Large intestine (tissue), 3 donors: ENCODE measurements around the gene TACC2. TPM values are rescaled to one million over a fixed set of nuclear protein-coding genes. Genes with fewer than 3 reads are reported as not detected.
"Not testable (repeated sequence)": the region's sequence is repeated elsewhere in the genome, so short reads cannot be mapped to it uniquely, and the experiment has no call there.

ENCODE experiments used
- DNase-seq, 2 donors: peaks; one replicate each; pipeline versions ENCODE4 v3.0.0 to v3.0.0-alpha.2; 2013
- H3K27ac ChIP-seq: one replicate; pipeline ENCODE4 v1.5.1; 2013; ENCODE audit warnings: low read length
- H3K27me3 ChIP-seq: 2 replicates; pipeline ENCODE4 v1.6.1; 2013; ENCODE audit warnings: low read length; ENCODE audit not compliant: control insufficient read depth, insufficient read depth
- H3K36me3 ChIP-seq: 2 replicates; pipeline ENCODE4 v1.6.1; 2013; ENCODE audit warnings: low read length; ENCODE audit not compliant: control insufficient read depth, insufficient read depth
- H3K4me1 ChIP-seq: one replicate; pipeline ENCODE4 v1.6.1; 2013; ENCODE audit warnings: low read length; ENCODE audit not compliant: control insufficient read depth, insufficient read depth
- H3K4me3 ChIP-seq: one replicate; pipeline ENCODE4 v1.5.1; 2013; ENCODE audit warnings: low read length
- H3K9me3 ChIP-seq: one replicate; pipeline ENCODE4 v1.6.1; 2013; ENCODE audit warnings: mild to moderate bottlenecking, low read depth, low read length, moderate library complexity; ENCODE audit not compliant: control insufficient read depth
- WGBS: methylation state at CpG from one replicate; pipeline ENCODE4 v1.1.5; 2013; ENCODE audit warnings: low lambda C conversion rate; ENCODE audit not compliant: insufficient coverage; 5-methylcytosine and 5-hydroxymethylcytosine counted together
- polyA plus RNA-seq: library from polyadenylated mRNA; unstranded; fragments of 120-200 nt; gene quantifications from one replicate; pipeline ENCODE4 v1.2.1, GENCODE V29; 2013

Gene TACC2
- polyA plus RNA-seq, 1 donor: 85.5 TPM

DNA sequence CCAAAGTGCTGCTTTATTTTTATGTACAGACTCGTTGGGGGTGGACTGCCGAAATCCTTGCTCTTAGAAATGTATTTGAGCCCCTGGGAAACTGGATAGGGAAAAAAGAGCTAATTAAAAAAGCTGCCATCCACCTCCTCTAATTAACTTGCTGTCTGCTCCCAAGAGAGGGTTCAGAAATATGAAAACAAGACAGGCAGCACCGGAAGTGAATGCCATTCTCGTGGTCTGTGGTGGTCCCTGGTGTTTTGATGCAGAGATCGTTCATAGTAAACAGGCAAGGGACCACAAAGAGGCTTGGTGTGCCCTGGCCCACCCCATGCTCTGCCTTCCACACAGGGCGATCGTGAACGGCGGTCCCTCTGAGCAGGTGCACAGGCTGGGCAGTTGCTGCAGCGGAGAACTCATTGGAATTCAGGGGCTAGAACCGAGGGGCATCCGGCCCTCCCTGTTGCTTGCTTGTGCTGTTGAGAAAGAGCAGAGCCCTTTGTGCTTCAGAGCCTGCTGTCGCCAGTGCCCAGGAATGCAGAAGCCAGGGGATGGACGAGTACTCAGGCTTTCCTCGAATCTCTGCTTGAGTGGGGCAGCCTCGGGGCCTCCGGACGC, 203.1 kb downstream of the TACC2 start:
- Histone ChIP-seq H3K27me3 (no peaks in the 10 kb centered on the region), H3K4me3 (no peak overlapping the region), H3K4me1 (no peaks in the 10 kb centered on the region), H3K36me3 (peaks cover 30% of the 10 kb centered on the region), H3K9me3 (no peaks in the 10 kb centered on the region), H3K27ac (no peak overlapping the region)
- DNase-seq: no peak
- WGBS: no CpG with 5 or more reads among the region's 18 CpGs

DNA sequence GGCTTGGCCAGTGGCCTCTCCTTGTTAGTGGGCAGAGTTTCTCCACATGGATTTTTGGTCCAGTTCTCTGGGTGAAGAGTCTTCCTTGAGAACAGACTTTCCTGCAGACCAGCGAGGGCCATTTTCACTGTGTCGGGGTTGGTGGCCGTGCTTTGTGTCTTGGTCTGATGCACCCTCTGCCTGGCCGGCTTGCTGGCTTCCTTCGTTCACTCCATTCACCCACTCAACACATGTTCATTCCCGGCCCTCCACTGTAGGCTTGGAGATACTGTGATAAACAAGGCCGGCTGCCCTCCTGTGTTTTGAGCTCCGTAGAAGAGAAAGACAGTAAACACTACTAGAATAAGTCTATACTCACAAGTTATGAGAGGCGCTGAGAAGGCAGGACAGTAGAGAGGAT, 205.3 kb downstream of the TACC2 start:
- WGBS: no CpG with 5 or more reads among the region's 9 CpGs
- H3K4me3 ChIP-seq: no peak overlapping the region
- H3K27me3 ChIP-seq: no peaks in the 10 kb centered on the region
- H3K36me3 ChIP-seq: peaks cover 46% of the 10 kb centered on the region
- no peak for DNase-seq
- H3K4me1 ChIP-seq: no peaks in the 10 kb centered on the region
- no peak overlapping the region for H3K27ac ChIP-seq
- H3K9me3 ChIP-seq: no peaks in the 10 kb centered on the region

DNA sequence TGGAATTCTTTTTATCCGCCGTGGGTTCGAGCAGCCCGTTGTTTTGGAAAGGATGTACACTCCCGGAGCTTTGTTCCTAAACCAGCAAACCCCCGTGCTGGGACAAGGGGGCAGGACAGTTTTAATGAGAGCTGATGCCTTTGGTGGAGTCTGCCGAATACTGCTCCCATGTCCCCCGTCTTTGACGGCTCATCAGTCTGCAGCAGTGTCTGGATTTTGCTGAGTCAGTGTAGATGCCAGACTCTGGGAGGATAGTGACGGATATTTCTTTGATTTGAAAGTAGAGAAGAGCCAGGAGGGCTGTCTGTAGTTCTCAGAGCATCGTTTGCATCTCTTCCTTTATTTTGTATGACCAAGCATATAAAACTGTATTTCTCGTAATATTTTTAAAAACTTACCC, 207.3 kb downstream of the TACC2 start:
- H3K9me3 ChIP-seq: no peaks in the 10 kb centered on the region
- no peak overlapping the region for H3K27ac ChIP-seq
- H3K4me3 ChIP-seq: no peak overlapping the region
- peaks cover 54% of the 10 kb centered on the region for H3K36me3 ChIP-seq
- 100% methylated on average over 3 of the region's 12 CpGs for WGBS
- DNase-seq: no peak
- H3K4me1 ChIP-seq: no peaks in the 10 kb centered on the region
- no peaks in the 10 kb centered on the region for H3K27me3 ChIP-seq

DNA sequence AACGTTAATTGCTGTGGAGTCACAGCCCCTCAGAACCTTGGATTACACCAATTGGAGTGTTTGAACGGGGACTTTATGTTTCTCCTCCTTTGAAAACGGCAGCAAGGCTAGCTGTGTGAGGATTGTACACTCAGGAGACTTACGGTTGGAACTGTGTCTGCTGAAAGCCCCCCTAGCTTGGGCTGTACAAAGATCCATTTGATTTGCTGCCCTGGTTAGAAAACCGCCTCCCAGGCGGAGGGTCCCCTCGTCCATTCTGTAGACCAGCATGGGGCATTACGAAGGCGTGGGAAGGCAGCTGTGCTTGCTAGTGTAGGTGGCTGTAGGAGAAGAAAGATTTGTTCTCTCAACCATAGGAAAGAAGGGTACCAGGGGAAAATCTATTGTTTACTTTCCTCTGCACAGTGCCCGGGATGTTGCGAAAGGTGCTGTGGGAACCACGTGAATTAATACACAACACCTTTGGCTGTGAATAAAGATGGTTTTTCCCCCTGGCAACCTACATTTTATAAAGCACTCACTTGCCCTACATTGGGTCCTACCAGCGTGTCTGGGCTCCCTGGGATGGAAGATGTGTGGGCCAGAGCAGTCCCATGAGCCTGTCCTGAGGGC, 208.8 kb downstream of the TACC2 start:
- 100% methylated on average over 2 of the region's 13 CpGs for WGBS
- no peaks in the 10 kb centered on the region for H3K9me3 ChIP-seq
- no peak overlapping the region for H3K27ac ChIP-seq
- H3K27me3 ChIP-seq: no peaks in the 10 kb centered on the region
- H3K36me3 ChIP-seq: peaks cover 56% of the 10 kb centered on the region
- H3K4me1 ChIP-seq: no peaks in the 10 kb centered on the region
- no peak for DNase-seq
- H3K4me3 ChIP-seq: no peak overlapping the region

DNA sequence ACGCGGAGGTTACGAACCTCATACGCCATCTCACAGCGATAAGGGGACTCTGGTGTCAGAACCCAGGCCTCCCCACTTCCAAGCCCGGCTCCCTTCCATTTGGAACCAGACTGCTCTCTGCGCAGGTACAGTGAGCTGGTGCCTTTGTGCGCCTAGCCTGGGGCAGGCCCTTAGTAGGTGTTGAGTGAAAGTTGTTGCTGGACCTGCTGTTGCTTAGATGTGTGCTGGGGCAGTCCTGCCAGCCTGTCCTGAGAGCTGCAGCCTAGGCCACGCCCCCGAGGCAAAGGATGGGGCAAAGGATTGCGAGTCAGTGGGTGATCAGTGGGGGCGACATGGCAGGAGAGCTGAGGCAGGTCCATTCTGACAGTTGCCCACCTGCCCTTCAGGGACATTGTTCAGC, 209.7 kb downstream of the TACC2 start:
- no peaks in the 10 kb centered on the region for H3K27me3 ChIP-seq
- DNase-seq: no peak
- no peaks in the 10 kb centered on the region for H3K9me3 ChIP-seq
- H3K36me3 ChIP-seq: peaks cover 56% of the 10 kb centered on the region
- no peak overlapping the region for H3K27ac ChIP-seq
- no peaks in the 10 kb centered on the region for H3K4me1 ChIP-seq
- no peak overlapping the region for H3K4me3 ChIP-seq
- 100% methylated on average over 2 of the region's 12 CpGs for WGBS

DNA sequence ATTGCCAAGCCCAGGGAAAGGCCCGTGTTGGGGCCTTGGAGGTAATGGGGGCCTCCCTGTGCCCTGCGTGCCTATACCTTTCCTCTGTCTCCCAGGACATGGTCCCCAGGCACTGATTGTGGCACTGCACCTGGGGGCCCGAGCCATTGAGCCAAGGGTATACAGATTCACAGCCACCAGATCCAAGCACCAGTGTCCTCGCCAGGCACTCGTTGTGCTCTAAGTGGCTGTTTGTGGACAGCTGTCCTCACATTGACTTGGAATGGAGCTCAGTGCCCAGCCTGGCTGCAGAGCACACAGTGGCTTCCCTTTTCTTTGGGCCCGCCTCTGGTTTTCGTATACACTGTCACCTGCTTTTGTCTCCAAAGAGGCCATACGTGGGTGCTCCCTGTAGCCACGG, 210.1 kb downstream of the TACC2 start:
- no peak overlapping the region for H3K4me3 ChIP-seq
- no peaks in the 10 kb centered on the region for H3K27me3 ChIP-seq
- no peaks in the 10 kb centered on the region for H3K9me3 ChIP-seq
- H3K4me1 ChIP-seq: no peaks in the 10 kb centered on the region
- no peak overlapping the region for H3K27ac ChIP-seq
- WGBS: no CpG with 5 or more reads among the region's 9 CpGs
- H3K36me3 ChIP-seq: peaks cover 54% of the 10 kb centered on the region
- DNase-seq: no peak

DNA sequence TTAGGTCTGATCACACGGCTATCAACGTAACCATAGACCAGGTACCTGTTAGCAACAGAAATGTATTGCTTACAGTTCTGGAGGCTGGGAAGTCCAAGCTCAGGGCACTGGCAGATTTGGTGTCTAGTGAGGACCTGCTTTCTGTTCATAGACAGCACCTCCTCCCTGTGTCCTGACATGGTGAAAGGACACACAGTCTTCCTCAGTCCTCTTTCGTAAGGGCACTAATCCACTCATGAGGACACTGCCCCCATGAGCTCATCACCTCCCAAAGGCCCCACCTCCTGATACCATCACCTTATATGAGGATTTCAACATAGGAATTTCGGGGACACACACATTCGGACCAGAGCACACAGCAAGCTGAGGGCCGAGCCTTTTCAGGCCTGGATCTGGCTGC, 210.7 kb downstream of the TACC2 start:
- no CpG with 5 or more reads among the region's 6 CpGs for WGBS
- Histone ChIP-seq H3K4me1 (no peaks in the 10 kb centered on the region), H3K36me3 (peaks cover 57% of the 10 kb centered on the region), H3K27me3 (no peaks in the 10 kb centered on the region), H3K27ac (no peak overlapping the region), H3K9me3 (no peaks in the 10 kb centered on the region), H3K4me3 (no peak overlapping the region)
- no peak for DNase-seq

DNA sequence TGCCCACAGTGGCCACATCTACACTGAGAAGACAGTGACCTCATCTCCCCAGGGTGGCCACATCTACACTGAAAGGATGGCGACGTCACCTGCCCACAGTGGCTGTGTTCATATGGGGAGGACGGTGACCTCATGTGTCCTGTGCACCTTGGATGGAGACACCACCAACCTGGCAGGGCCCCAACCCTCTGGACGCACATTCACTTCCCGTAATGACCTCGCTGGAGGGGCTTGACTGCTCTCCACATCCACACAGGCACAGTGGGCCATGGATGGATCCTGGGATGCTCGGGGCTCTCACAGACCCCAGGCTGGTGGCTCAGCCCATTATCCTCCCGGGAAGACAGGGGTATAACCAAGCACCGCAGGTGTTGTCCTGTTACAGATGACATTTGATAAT, 212.4 kb downstream of the TACC2 start:
- Histone ChIP-seq H3K4me1 (no peaks in the 10 kb centered on the region), H3K27me3 (no peaks in the 10 kb centered on the region), H3K36me3 (peaks cover 48% of the 10 kb centered on the region), H3K27ac (no peak overlapping the region), H3K9me3 (no peaks in the 10 kb centered on the region), H3K4me3 (no peak overlapping the region)
- DNase-seq: no peak
- WGBS: no CpG with 5 or more reads among the region's 9 CpGs

DNA sequence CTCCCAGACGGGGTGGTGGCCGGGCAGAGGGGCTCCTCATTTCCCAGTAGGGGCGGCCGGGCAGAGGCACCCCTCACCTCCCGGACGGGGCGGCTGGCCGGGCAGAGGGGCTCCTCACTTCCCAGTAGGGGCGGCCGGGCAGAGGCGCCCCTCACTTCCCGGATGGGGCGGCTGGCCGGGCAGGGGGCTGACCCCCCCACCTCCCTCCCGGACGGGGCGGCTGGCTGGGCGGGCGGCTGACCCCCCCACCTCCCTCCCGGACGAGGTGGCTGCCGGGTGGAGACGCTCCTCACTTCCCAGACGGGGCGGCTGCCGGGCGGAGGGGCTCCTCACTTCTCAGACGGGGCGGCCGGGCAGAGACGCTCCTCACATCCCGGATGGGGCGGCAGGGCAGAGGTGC, 214.2 kb downstream of the TACC2 start:
- H3K9me3 ChIP-seq, H3K4me1 ChIP-seq, H3K27me3 ChIP-seq, H3K4me3 ChIP-seq, DNase-seq, H3K27ac ChIP-seq: not testable (repeated sequence)
- H3K36me3 ChIP-seq: peaks cover 43% of the 10 kb centered on the region
- WGBS: no CpG with 5 or more reads among the region's 33 CpGs

DNA sequence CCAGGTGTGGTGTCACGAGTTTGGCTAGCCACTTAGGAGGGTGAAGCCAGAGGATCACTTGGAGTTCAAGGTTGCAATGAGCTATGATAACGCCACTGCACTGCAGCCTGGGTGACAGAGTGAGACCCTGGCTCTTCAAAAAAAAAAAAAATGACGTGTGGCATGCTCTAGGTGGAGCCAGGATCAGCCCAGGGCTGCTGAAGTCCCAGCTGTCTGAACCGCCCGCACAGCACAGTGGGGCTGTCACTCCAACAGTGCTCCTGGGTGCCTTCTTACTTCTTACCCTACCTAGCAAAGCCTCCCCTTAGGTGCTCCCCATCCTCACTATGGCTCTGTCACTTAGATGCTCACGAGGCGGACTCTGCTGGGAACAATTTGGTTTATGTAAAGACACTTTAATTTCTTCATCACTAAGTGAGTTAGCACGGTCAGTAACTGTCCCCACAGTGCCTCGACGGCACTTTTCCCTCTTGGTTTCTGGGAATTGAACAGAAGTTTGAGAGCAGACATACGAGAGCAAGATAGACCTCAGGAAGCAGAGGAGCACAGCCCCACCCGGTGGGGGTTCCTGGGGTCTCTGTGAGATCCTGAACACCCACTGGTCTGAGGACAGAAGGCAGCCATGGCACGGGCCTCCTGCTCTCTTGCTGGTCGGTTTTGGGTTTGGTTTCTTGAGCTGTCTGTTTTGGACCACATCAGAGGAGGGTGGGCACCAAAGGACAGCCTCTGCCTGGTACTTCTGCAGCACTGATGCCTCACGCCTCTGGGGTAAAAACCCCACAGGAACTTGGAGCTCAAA, 215.9 kb downstream of the TACC2 start:
- H3K4me3 ChIP-seq: no peak overlapping the region
- H3K9me3 ChIP-seq: no peaks in the 10 kb centered on the region
- H3K27ac ChIP-seq: no peak overlapping the region
- no peaks in the 10 kb centered on the region for H3K27me3 ChIP-seq
- peaks cover 27% of the 10 kb centered on the region for H3K36me3 ChIP-seq
- peaks cover 5% of the 10 kb centered on the region for H3K4me1 ChIP-seq
- 60% methylated on average over 1 of the region's 15 CpGs for WGBS
- no peak for DNase-seq
